Measurements from ENCODE around the gene CTCFL. TPM values are rescaled to one million over a fixed set of nuclear protein-coding genes. Genes with fewer than 3 reads are reported as not detected.

Gene CTCFL
- total RNA-seq, 2 experiments from 2014 or later: 0.63 TPM; not detected in 1

DNA sequence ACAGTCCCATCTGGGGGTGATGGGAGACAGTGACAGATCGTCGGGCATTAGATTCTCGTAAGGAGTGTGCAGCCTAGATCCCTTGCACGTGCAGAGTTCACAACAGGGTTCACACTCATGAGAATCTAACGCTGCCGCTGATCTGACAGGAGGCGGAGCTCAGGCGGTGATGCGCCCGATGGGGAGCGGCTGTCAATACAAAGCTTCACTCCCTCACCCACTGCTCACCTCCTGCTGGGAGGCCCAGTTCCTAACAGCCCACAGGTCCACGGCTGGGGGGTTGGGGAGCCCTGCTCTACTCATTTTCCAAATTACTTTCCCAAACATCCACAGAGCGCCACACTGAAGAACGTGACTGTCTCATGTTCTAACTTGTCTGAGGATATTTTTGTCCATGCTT is 25.3 kb downstream of the CTCFL start:
- no peaks in the 10 kb centered on the region for H3K9me2 ChIP-seq (ENCODE audit: insufficient read depth, low read length)
- peaks cover 34% of the 10 kb centered on the region for H3K4me1 ChIP-seq (ENCODE audit: insufficient read depth, low read length, poor library complexity, severe bottlenecking)
- H3K36me3 ChIP-seq (ENCODE audit: insufficient read depth, low read length): peaks cover 43% of the 10 kb centered on the region
- no peak overlapping the region for H3K4me3 ChIP-seq (ENCODE audit: low read depth, low read length, poor library complexity, severe bottlenecking)
- no peak overlapping the region for H3K27ac ChIP-seq (ENCODE audit: low read depth, low read length, poor library complexity, severe bottlenecking)
- peaks cover 52% of the 10 kb centered on the region; the same call in 1 of the 2 replicates for H3K79me2 ChIP-seq (ENCODE audit: insufficient read depth, low read depth, low read length)
- no peak overlapping the region for H3K4me2 ChIP-seq (ENCODE audit: low read length)
- H2AFZ ChIP-seq (ENCODE audit: low read length): no peak overlapping the region
- ChIA-PET CTCF (ENCODE audit: unreplicated experiment) (no interaction called here), POLR2A (interaction anchor here (0.8 kb wide), 1 partner anchor 61 kb away, joined by 3 read pairs; no protein-coding TSS in a partner anchor)
- BruUV-seq (replicated peaks): no TSS peak
- TF ChIP-seq EZH2phosphoT487 (IDR thresholded peaks at IDR 0.05; ENCODE audit: borderline replicate concordance, low read depth, low read length): no peak
- TF ChIP-seq, protein P1, sequence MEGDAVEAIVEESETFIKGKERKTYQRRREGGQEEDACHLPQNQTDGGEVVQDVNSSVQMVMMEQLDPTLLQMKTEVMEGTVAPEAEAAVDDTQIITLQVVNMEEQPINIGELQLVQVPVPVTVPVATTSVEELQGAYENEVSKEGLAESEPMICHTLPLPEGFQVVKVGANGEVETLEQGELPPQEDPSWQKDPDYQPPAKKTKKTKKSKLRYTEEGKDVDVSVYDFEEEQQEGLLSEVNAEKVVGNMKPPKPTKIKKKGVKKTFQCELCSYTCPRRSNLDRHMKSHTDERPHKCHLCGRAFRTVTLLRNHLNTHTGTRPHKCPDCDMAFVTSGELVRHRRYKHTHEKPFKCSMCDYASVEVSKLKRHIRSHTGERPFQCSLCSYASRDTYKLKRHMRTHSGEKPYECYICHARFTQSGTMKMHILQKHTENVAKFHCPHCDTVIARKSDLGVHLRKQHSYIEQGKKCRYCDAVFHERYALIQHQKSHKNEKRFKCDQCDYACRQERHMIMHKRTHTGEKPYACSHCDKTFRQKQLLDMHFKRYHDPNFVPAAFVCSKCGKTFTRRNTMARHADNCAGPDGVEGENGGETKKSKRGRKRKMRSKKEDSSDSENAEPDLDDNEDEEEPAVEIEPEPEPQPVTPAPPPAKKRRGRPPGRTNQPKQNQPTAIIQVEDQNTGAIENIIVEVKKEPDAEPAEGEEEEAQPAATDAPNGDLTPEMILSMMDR (conservative IDR thresholded peaks at IDR 0.05; ENCODE audit: low read length): no peak
- intact Hi-C loops (cut with micrococcal nuclease; ENCODE audit: unreplicated experiment): loop anchor here (1.0 to 10.0 kb wide), 2 partner anchors 95 to 415 kb away; no protein-coding TSS in a partner anchor
- H3K9me3 ChIP-seq (ENCODE audit: low read length): no peaks in the 10 kb centered on the region
- H4K20me1 ChIP-seq (ENCODE audit: insufficient read depth, low read length): 0 out of 2 replicates have a peak, but pooled peaks cover 3% of the 10 kb centered on the region
- no peak for DNase-seq (ENCODE audit: low spot score)

DNA sequence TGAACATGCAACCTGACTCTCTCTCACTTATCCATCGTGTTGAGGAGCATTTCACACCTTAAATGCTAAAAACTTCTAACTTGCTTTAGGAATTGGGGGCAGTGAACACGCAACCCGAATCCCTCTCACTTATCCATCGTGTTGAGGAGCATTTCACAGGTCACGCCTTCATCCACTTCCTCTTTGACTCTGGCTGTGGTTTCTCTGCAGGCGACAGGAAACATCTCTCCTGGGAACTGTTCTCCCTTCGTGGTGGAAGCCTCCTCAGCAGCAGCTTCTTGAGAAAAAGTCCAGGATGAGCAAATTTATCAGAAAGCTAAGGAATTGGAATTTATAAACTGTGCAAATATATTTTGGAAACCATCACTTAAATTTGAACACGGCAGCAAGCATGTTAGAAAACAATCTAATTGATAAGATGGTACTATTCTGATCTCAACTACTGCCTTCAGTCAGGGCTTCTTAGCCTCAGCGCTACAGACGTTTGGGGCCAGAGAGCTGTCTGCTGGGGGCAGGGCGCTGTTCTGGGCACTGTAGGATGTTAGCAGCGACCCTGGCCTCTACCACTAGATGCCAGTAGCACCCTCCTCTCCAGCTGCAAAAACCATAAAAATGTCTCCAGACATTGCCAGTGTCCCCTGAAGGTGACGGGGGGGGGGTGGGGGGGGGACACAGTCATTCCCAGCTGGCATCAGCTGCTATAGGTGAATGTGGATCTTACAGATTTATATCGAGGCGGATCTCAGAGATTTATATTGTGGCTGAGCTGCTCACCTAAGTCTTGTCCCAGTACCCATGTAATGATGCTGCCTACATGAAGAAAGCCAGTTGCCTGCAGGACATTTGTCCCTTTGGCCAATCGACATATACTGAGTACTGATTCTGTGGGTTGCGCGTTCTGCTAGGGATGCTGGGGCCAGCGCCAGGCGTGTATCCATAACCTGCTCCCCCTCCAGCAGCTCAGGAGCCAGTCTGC is 26.2 kb downstream of the CTCFL start:
- H3K9me2 ChIP-seq (ENCODE audit: insufficient read depth, low read length): no peaks in the 10 kb centered on the region
- DNase-seq (ENCODE audit: low spot score): peak; percentile 70
- H3K9me3 ChIP-seq (ENCODE audit: low read length): no peaks in the 10 kb centered on the region
- peaks cover 43% of the 10 kb centered on the region for H3K36me3 ChIP-seq (ENCODE audit: insufficient read depth, low read length)
- intact Hi-C loops (cut with micrococcal nuclease; ENCODE audit: unreplicated experiment): loop anchor here (1.0 kb wide), 1 partner anchor 96 kb away; no protein-coding TSS in a partner anchor
- peak overlapping the region; percentile 67 for H3K4me2 ChIP-seq (ENCODE audit: low read length)
- ChIA-PET CTCF (ENCODE audit: unreplicated experiment) (interaction anchor here (0.5 to 1.4 kb wide), 4 partner anchors 28 to 119 kb away, joined by 3 to 5 read pairs (median 3); no protein-coding TSS in a partner anchor), POLR2A (interaction anchor here (0.8 to 1.3 kb wide), 3 partner anchors 29 to 119 kb away, joined by 3 to 4 read pairs (median 3); no protein-coding TSS in a partner anchor)
- no peak overlapping the region for H2AFZ ChIP-seq (ENCODE audit: low read length)
- H3K4me3 ChIP-seq (ENCODE audit: low read depth, low read length, poor library complexity, severe bottlenecking): no peak overlapping the region
- no TSS peak for BruUV-seq (replicated peaks)
- H3K4me1 ChIP-seq (ENCODE audit: insufficient read depth, low read length, poor library complexity, severe bottlenecking): peaks cover 41% of the 10 kb centered on the region
- peak overlapping the region; percentile 14 for H3K27ac ChIP-seq (ENCODE audit: low read depth, low read length, poor library complexity, severe bottlenecking)
- H4K20me1 ChIP-seq (ENCODE audit: insufficient read depth, low read length): 0 out of 2 replicates have a peak, but pooled peaks cover 3% of the 10 kb centered on the region
- TF ChIP-seq, protein P1 (conservative IDR thresholded peaks at IDR 0.05; ENCODE audit: low read length): peak; percentile 75
- TF ChIP-seq EZH2phosphoT487 (IDR thresholded peaks at IDR 0.05; ENCODE audit: borderline replicate concordance, low read depth, low read length): no peak
- peaks cover 62% of the 10 kb centered on the region for H3K79me2 ChIP-seq (ENCODE audit: insufficient read depth, low read depth, low read length)

Data from OCI-LY7 (cell line).